Dermis microvascular lymphatic vessel endothelial cell (primary cell): ENCODE measurements around the gene SECISBP2. TPM values are rescaled to one million over a fixed set of nuclear protein-coding genes. Genes with fewer than 3 reads are reported as not detected.

Experiments used
- DNase-seq, 2 donors: peaks; one replicate each; pipeline versions ENCODE4 v3.0.0 to v3.0.0-alpha.2; 2010; ENCODE audit warnings: low read depth in 2 of 2
- total RNA-seq: library from RNA; depleted of rRNA; stranded (reverse); fragments of >200 nt; gene quantifications from 2 replicates; pipeline ENCODE4 v1.2.1, GENCODE V29; 2014

The SECISBP2 gene
- total RNA-seq, 1 donor from 2014 or later: 16.4 TPM

GRCh38 chr9:89347651-89348050 is 29.4 kb downstream of the SECISBP2 start:
- no peak for DNase-seq

- DNase-seq: no peak
Observed at GRCh38 chr9:89349607-89350006, 31.3 kb downstream of the SECISBP2 start.

- no peak for DNase-seq
Observed at GRCh38 chr9:89350988-89351557, 32.8 kb downstream of the SECISBP2 start.

GRCh38 chr9:89351584-89352300 is 33.4 kb downstream of the SECISBP2 start:
- no peak for DNase-seq

- no peak for DNase-seq
Observed at GRCh38 chr9:89352451-89352850, 34.2 kb downstream of the SECISBP2 start.

- DNase-seq: no peak
Observed at GRCh38 chr9:89352874-89353649, 34.8 kb downstream of the SECISBP2 start.

- no peak for DNase-seq
Observed at GRCh38 chr9:89353989-89354388, 35.7 kb downstream of the SECISBP2 start.

GRCh38 chr9:89354471-89354870 is 36.2 kb downstream of the SECISBP2 start:
- no peak for DNase-seq

- no peak for DNase-seq
Observed at GRCh38 chr9:89356782-89357181, 38.5 kb downstream of the SECISBP2 start.

- no peak for DNase-seq
Observed at GRCh38 chr9:89357331-89358197, 39.3 kb downstream of the SECISBP2 start.

GRCh38 chr9:89358376-89358916 is 40.1 kb downstream of the SECISBP2 start:
- no peak for DNase-seq

- peak in 1 of 2 donors; percentile 24 for DNase-seq
Observed at GRCh38 chr9:89358985-89359384, 40.7 kb downstream of the SECISBP2 start.

- DNase-seq: peak in 1 of 2 donors; percentile 47
Observed at GRCh38 chr9:89359751-89360261, 41.5 kb downstream of the SECISBP2 start.

GRCh38 chr9:89360465-89360864 is 42.2 kb downstream of the SECISBP2 start:
- no peak for DNase-seq

GRCh38 chr9:89361031-89361430 is 42.7 kb downstream of the SECISBP2 start:
- no peak for DNase-seq

GRCh38 chr9:89361816-89362646 is 43.7 kb downstream of the SECISBP2 start:
- DNase-seq: no peak

GRCh38 chr9:89362647-89363310 is 44.5 kb downstream of the SECISBP2 start:
- no peak for DNase-seq

- DNase-seq: no peak
Observed at GRCh38 chr9:89363311-89363670, 45.0 kb downstream of the SECISBP2 start.

- no peak for DNase-seq
Observed at GRCh38 chr9:89363921-89364665, 45.8 kb downstream of the SECISBP2 start.
